Activated T-helper 17 cell treated with anti-CD3 and anti-CD28 coated beads, Interleukin-2, amount 50 U/mL, for 72 hours (primary cell): Measurements from ENCODE around the gene ARL13B. TPM values are rescaled to one million over a fixed set of nuclear protein-coding genes. Genes with fewer than 3 reads are reported as not detected.
A peak's percentile ranks its signal among the peaks of the same experiment; 100 is the strongest.
"Not testable (repeated sequence)": the region's sequence is repeated elsewhere in the genome, so short reads cannot be mapped to it uniquely, and the experiment has no call there.

Experiments
- ATAC-seq: fragments of 150-1000 bp; cut with Tn5 transposase; replicated peaks from 2 replicates; pipeline ENCODE4 v1.10.0; 2021; ENCODE audit warnings: mild to moderate bottlenecking, moderate library complexity
- H3K27ac Mint-ChIP-seq: one replicate; pipeline ENCODE4 v1.8.0; 2022; ENCODE audit warnings: mixed read lengths
- H3K27me3 Mint-ChIP-seq: one replicate; pipeline ENCODE4 v1.8.0; 2022; ENCODE audit warnings: mixed read lengths
- H3K36me3 Mint-ChIP-seq: one replicate; pipeline ENCODE4 v1.8.0; 2022; ENCODE audit warnings: low read depth, mild to moderate bottlenecking, mixed read lengths
- H3K4me1 Mint-ChIP-seq: one replicate; pipeline ENCODE4 v1.8.0; 2022; ENCODE audit warnings: mixed read lengths
- H3K4me3 Mint-ChIP-seq: one replicate; pipeline ENCODE4 v1.8.0; 2022; ENCODE audit warnings: mild to moderate bottlenecking, mixed read lengths
- H3K9me3 Mint-ChIP-seq: one replicate; pipeline ENCODE4 v1.8.0; 2022; ENCODE audit warnings: mixed read lengths
- total RNA-seq, 2 donors: library from RNA; stranded (reverse); gene quantifications; one replicate each; pipeline ENCODE4 v1.2.3, GENCODE V29; 2022

Gene ARL13B
- total RNA-seq, 2 donors from 2014 or later, result 6.7 to 9.4 TPM

GRCh38 chr3:94063496-94064119 lies 83.7 kb downstream of the ARL13B start:
- Mint-ChIP-seq H3K9me3 (no peaks in the 10 kb centered on the region), H3K36me3 (peaks cover 84% of the 10 kb centered on the region), H3K4me3 (peak overlapping the region; percentile 98), H3K27ac (peak overlapping the region; percentile 99), H3K4me1 (peaks cover 30% of the 10 kb centered on the region), H3K27me3 (no peaks in the 10 kb centered on the region)
- ATAC-seq, result no peak

GRCh38 chr3:94064243-94064860 lies 84.4 kb downstream of the ARL13B start:
- Mint-ChIP-seq H3K27me3 (no peaks in the 10 kb centered on the region), H3K27ac (peak overlapping the region; percentile 99), H3K4me1 (peaks cover 35% of the 10 kb centered on the region), H3K36me3 (peaks cover 86% of the 10 kb centered on the region), H3K4me3 (peak overlapping the region; percentile 98), H3K9me3 (no peaks in the 10 kb centered on the region)
- no peak for ATAC-seq

GRCh38 chr3:94065122-94065521 lies 85.2 kb downstream of the ARL13B start:
- peak overlapping the region; percentile 99 for H3K27ac Mint-ChIP-seq

GRCh38 chr3:94065819-94066480 lies 86.0 kb downstream of the ARL13B start:
- Mint-ChIP-seq H3K36me3 (peaks cover 80% of the 10 kb centered on the region), H3K4me1 (peaks cover 40% of the 10 kb centered on the region), H3K4me3 (peak overlapping the region; percentile 98), H3K27me3 (no peaks in the 10 kb centered on the region), H3K27ac (peak overlapping the region; percentile 88), H3K9me3 (no peaks in the 10 kb centered on the region)
- peak; percentile 38 for ATAC-seq

More at GRCh38 chr3:94065122-94065521, 85.2 kb downstream of the ARL13B start:
- peaks cover 83% of the 10 kb centered on the region for H3K36me3 Mint-ChIP-seq
- H3K4me1 Mint-ChIP-seq, result peaks cover 38% of the 10 kb centered on the region
- ATAC-seq, result no peak
- no peaks in the 10 kb centered on the region for H3K9me3 Mint-ChIP-seq
- no peaks in the 10 kb centered on the region for H3K27me3 Mint-ChIP-seq
- H3K4me3 Mint-ChIP-seq, result peak overlapping the region; percentile 98

GRCh38 chr3:94066506-94067500 lies 86.8 kb downstream of the ARL13B start:
- H3K27ac Mint-ChIP-seq, result peak overlapping the region; percentile 88
- H3K4me3 Mint-ChIP-seq, result peak overlapping the region; percentile 98
- peaks cover 40% of the 10 kb centered on the region for H3K4me1 Mint-ChIP-seq
- ATAC-seq, result no peak
- no peaks in the 10 kb centered on the region for H3K9me3 Mint-ChIP-seq
- peaks cover 87% of the 10 kb centered on the region for H3K36me3 Mint-ChIP-seq
- no peaks in the 10 kb centered on the region for H3K27me3 Mint-ChIP-seq

- no peak for ATAC-seq
- peak overlapping the region; percentile 60 for H3K27ac Mint-ChIP-seq
- H3K9me3 Mint-ChIP-seq, result no peaks in the 10 kb centered on the region
- no peak overlapping the region for H3K4me3 Mint-ChIP-seq
- H3K4me1 Mint-ChIP-seq, result peaks cover 56% of the 10 kb centered on the region
- peaks cover 92% of the 10 kb centered on the region for H3K36me3 Mint-ChIP-seq
- no peaks in the 10 kb centered on the region for H3K27me3 Mint-ChIP-seq
These were observed 89.3 kb downstream of the ARL13B start for GRCh38 chr3:94069194-94069813.

GRCh38 chr3:94070341-94070911 lies 90.5 kb downstream of the ARL13B start:
- no peak overlapping the region for H3K4me3 Mint-ChIP-seq
- peaks cover 49% of the 10 kb centered on the region for H3K4me1 Mint-ChIP-seq
- peaks cover 92% of the 10 kb centered on the region for H3K36me3 Mint-ChIP-seq
- peak; percentile 41 for ATAC-seq
- H3K27ac Mint-ChIP-seq, result peak overlapping the region; percentile 82
- no peaks in the 10 kb centered on the region for H3K9me3 Mint-ChIP-seq
- no peaks in the 10 kb centered on the region for H3K27me3 Mint-ChIP-seq

- Mint-ChIP-seq H3K27ac (peak overlapping the region; percentile 82), H3K9me3 (no peaks in the 10 kb centered on the region), H3K36me3 (peaks cover 94% of the 10 kb centered on the region), H3K4me3 (no peak overlapping the region), H3K27me3 (no peaks in the 10 kb centered on the region), H3K4me1 (peaks cover 40% of the 10 kb centered on the region)
- ATAC-seq, result peak; percentile 55
These were observed 91.8 kb downstream of the ARL13B start for GRCh38 chr3:94071713-94072284.

- no peak overlapping the region for H3K27ac Mint-ChIP-seq
- ATAC-seq, result no peak
- peaks cover 45% of the 10 kb centered on the region for H3K4me1 Mint-ChIP-seq
- peaks cover 72% of the 10 kb centered on the region for H3K36me3 Mint-ChIP-seq
- H3K27me3 Mint-ChIP-seq, result no peaks in the 10 kb centered on the region
- no peaks in the 10 kb centered on the region for H3K9me3 Mint-ChIP-seq
- no peak overlapping the region for H3K4me3 Mint-ChIP-seq
These were observed 96.1 kb downstream of the ARL13B start for GRCh38 chr3:94076055-94076454.

- not testable (repeated sequence) for H3K27ac Mint-ChIP-seq, H3K4me3 Mint-ChIP-seq, H3K9me3 Mint-ChIP-seq, ATAC-seq, H3K27me3 Mint-ChIP-seq
- Mint-ChIP-seq H3K4me1 (peaks cover 25% of the 10 kb centered on the region), H3K36me3 (peaks cover 54% of the 10 kb centered on the region)
These were observed 100.6 kb downstream of the ARL13B start for GRCh38 chr3:94080552-94080951.

- Mint-ChIP-seq H3K27ac (no peak overlapping the region), H3K9me3 (no peaks in the 10 kb centered on the region), H3K4me3 (no peak overlapping the region), H3K36me3 (peaks cover 51% of the 10 kb centered on the region), H3K4me1 (peaks cover 25% of the 10 kb centered on the region), H3K27me3 (no peaks in the 10 kb centered on the region)
- no peak for ATAC-seq
These were observed 101.9 kb downstream of the ARL13B start for GRCh38 chr3:94081884-94082283.

GRCh38 chr3:94082391-94082937 lies 102.5 kb downstream of the ARL13B start:
- Mint-ChIP-seq H3K4me1 (peaks cover 23% of the 10 kb centered on the region), H3K9me3 (no peaks in the 10 kb centered on the region), H3K36me3 (peaks cover 50% of the 10 kb centered on the region), H3K4me3 (no peak overlapping the region), H3K27me3 (no peaks in the 10 kb centered on the region), H3K27ac (no peak overlapping the region)
- ATAC-seq, result no peak

GRCh38 chr3:94083261-94083660 lies 103.3 kb downstream of the ARL13B start:
- H3K4me1 Mint-ChIP-seq, result peaks cover 16% of the 10 kb centered on the region
- no peak overlapping the region for H3K27ac Mint-ChIP-seq
- H3K9me3 Mint-ChIP-seq, result no peaks in the 10 kb centered on the region
- no peak overlapping the region for H3K4me3 Mint-ChIP-seq
- no peak for ATAC-seq
- H3K36me3 Mint-ChIP-seq, result peaks cover 50% of the 10 kb centered on the region
- no peaks in the 10 kb centered on the region for H3K27me3 Mint-ChIP-seq
